NCI-H2227 (cell line): ENCODE data around the gene EPB42.
A peak's percentile ranks its signal among the peaks of the same experiment; 100 is the strongest.
"Not testable (repeated sequence)": the region's sequence is repeated elsewhere in the genome, so short reads cannot be mapped to it uniquely, and the experiment has no call there.

ENCODE experiments used
- DNase-seq: peaks from one replicate; lab custom pipeline; 2025; ENCODE audit not compliant: unreplicated experiment; lab: John Stamatoyannopoulos, UW

The EPB42 gene

GRCh38 chr15:43213466-43213865, 7.4 kb downstream of the EPB42 start:
- no peak for DNase-seq

DNA sequence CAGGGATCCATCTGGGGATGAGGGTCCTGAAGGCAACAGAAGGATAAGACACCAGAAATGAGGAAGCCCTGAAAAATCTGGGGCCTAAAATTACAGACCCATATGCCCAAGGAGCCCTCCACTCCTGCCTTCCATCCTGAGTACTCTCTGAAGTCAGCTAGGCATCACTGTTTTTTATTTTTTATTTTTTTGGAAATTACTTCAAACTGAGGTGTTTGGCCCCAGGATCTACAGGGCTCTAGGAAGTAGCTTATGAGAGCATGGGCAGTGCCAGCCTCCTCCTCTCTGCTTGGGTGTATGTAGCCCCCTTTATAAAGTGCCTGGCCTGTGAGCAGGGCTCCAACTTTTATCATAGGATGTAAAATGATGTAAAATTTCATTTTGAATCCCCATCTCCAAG, 7.9 kb downstream of the EPB42 start:
- no peak for DNase-seq

GRCh38 chr15:43212299-43212698, 8.5 kb downstream of the EPB42 start:
- no peak for DNase-seq

DNA sequence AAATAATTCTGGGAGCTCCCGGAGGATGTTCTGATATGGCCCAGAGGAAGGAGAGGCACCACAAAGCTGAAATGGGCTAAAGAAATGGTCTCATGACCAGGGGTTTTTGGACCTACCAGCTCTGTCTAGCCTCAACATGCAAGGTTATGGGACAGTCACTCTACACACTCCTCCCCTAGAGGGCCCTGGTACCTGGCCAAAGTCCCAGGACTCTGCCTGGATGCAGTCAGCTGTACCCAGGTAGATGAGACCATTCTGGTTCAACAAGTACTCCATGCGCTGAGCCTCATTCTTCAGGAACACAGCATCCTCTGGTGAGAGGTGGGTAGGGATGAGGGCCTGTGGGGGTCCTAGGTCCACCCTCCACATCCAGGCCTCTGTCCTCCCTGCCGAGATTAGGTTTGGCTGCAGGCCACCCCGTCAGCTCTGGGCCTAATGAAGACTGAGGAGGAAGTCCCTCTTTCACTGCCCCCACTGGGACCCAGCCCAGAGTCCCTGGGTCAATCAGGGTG, 9.5 kb downstream of the EPB42 start:
- DNase-seq, result no peak

GRCh38 chr15:43210807-43211206, 10.0 kb downstream of the EPB42 start:
- DNase-seq, result no peak

DNA sequence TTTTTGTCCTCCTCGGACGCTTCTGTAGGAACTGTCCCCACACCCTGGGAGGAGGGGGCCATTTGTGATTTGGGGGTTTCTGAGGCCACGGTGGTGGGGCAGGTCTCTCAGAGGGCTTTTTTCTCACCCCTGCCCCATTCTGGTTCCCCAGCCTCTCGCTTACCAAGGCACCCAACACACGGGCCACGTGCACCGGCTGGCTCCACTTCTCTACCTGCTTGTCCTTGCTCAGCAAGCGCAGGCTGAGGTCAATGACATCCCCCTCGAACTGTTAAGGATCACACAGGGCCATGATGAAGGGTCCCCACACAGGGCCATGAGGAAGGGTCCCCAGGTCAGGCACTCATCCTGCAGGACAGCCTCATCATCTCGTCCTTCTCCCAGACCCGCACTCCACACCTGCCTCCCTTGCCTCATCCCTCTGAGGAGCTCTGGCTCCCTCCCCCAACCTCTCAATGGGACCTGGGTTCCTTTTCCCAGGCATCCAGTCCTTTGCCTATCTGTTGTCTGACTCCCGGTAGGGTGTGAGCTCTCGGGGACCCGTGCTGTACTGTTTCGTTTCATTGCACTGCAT, 10.6 kb downstream of the EPB42 start:
- no peak for DNase-seq

GRCh38 chr15:43209059-43209824, 11.6 kb downstream of the EPB42 start:
- DNase-seq, result no peak

DNA sequence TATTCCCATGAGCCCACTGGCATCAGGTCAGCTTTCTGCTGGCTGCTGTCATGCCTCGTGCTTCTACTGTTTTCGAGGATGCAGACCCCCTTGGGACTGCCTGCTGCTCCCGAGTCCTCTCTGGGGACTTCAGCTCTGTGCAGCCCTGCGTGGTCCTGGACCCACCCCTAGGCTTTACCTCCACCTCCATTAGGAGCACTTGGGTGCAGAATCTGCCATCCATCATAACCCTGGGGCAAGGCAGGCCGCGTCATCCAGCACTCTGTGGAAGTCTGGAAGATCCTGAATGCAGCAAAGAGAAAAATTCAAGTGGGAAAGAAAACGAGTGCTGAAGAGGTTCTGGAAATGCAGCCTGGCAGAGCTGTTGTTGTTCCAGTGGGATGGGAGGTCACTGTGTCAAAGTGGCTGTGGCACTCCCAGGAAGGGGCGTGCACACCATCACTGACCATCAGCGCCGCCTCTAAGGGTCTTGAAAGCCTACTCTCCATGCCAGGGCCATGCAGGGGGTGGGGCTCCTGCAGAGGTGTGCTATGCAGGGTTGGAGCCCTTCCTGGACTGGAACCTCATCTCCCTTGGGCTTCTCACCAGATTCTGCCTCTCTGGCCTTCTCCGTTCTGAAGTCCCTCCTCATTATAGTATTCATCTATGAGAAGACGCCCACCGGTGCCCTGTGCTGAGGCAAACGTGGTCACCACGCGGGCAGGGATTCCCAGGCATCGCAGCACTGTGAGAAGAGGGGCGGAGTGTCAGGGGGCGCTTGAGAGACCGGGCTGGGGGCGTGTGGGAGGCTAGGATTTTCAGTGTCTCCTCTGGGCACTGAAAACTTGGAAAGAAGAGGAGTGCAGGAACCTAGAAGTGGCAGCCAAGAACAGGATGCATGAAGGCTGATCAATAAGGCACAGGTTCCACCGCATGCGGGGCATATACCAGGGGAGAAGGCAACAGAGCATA, 12.5 kb downstream of the EPB42 start:
- DNase-seq, result no peak

GRCh38 chr15:43207024-43207423, 13.8 kb downstream of the EPB42 start:
- no peak for DNase-seq

GRCh38 chr15:43206054-43206453, 14.8 kb downstream of the EPB42 start:
- no peak for DNase-seq

DNA sequence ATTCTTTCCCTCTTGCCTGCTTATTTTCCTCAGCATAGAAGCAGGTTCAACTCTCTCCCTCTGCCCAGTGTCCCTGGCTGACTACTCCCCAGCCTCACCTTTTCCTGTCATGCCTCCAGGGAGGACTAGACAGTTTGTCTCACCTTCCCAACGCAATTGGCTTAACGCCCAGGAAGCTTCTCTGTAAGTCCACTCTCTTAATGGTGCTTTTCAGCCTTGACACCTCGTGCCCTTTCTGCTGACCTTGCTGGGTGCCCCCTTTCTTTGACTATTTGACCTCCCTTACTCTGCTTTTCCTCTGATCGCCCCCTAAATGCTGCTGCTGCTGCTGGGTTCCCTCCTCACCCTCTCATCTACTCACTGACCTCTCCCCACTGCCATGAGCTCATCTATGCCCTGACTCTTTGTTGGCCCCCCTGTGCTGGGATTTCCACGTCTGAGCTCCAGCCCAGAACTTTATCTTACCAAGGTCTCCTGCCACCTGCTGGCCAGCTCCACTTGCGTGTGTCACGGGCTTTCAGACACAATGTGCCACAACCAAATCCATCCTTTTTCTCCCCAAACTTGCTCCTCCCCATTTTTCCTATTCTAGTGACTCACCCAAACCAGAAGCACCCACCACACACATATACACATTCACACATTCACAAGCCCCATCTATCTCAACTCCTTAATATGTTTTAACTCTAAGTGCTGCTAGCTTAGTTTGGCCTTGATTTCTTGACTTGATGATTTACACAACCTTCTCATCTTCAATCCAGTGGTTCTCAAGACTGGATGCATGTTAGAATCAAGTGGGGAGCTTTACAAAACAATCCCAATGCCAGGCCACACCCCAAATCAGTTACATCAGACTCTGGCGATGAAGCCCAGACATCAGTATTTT, 16.6 kb downstream of the EPB42 start:
- peak; percentile 35 for DNase-seq

DNA sequence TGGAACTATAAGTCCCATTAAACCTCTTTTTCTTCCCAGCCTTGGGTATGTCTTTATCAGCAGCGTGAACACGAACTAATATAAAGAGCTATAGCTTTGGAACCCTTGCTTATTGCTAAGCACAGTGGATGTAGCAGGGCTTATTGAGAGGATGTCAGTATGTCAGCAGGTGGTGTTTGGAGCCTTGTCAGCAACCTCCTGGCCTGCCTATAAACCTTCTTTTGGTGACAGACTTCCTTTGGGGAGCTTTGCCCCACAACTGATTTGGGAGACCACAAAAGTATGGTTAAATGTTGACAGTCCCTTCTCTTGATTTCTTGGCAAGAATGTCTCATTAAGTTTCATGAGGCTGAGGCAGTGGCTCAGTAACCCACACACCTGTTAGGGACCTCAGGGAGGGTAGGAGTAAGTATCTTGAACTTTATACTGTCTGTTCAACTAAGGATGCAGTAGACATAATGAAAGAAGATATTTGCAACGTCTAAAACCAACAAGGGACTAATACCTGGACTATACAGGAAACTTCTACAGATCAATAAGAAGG, 20.8 kb downstream of the EPB42 start:
- no peak for DNase-seq

- no peak for DNase-seq
These were observed 21.8 kb downstream of the EPB42 start for GRCh38 chr15:43198992-43199391.

GRCh38 chr15:43198556-43198955, 22.3 kb downstream of the EPB42 start:
- not testable (repeated sequence) for DNase-seq

- DNase-seq, result not testable (repeated sequence)
These were observed 23.0 kb downstream of the EPB42 start for GRCh38 chr15:43197773-43198172.

DNA sequence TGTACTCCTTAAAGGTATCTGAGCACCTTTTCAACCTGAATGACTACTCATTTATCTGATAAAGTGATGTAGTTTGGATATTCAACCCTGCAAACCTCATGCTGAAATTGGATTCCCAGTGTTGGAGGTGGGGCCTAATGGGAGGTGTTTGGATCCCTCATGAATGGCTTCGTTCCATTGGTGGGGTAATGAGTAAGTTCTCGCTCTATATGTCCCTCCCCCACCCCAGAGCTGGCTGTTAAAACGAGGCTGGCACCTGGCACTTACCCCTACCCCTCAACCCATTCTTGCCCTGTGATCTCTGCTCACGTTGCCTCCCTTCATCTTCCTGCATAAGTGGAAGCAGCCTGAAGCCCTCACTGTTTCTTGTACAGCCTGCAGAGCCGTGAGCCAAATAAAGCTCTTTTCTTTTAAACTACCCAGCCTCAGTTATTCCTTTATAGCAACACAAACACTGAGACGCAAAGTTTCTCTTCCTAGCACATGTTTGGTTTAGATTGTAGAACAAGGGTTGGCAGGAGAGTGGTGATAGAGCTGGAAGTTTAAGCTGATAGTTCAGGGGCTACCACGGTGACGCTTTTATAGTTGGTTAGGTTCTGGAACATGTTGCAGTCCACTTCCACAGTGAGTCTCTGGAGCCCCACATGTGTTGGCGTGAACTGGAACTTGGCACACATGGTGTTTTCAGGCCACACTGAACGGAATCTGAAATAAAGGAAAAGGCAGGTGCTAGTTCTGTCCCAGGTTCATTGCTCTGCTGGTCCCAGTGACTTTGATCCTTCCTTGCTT, 23.9 kb downstream of the EPB42 start:
- DNase-seq, result no peak

DNA sequence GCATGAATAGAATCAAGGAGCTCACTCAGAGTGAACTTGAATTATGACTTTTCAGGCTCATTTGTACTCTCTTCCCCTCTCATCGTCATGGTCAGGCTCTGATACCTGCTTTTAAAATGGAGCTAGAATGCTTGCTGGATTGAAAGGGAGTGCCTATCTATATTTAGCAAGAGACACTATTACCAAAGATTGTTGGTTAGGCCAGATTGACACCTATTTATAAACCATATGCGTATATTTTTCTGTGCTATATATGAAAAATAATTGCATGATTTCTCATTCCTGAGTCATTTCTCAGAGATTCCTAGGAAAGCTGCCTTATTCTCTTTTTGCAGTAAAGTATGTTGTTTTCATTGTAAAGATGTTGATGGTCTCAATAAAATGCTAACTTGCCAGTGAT, 26.0 kb downstream of the EPB42 start:
- no peak for DNase-seq

- no peak for DNase-seq
These were observed 27.1 kb downstream of the EPB42 start for GRCh38 chr15:43193710-43194109.

DNA sequence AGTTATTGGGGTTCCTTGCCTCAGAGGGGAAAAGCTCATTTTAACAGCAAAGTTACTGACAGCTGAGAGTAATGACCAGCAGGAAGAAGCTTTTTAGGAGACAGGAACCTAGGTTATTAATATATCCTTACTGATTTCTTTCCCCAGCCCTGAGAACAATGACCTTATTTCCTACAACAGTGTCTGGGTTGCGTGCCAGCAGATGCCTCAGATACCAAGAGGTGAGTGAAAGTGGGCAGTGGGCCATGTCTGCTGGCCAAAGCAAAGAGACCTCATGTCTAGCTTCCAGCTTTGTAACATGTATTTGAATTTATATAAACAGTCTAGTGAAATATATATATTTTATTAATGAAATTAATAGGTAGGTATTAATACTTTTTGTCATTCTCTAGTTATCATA, 30.6 kb downstream of the EPB42 start:
- DNase-seq, result no peak
